GM18867 (cell line): ENCODE results near the gene GALNT18.

Experiments used
- ATAC-seq: cut with Tn5 transposase; IDR thresholded peaks from one replicate; pipeline ENCODE4 v1.9.1; 2021; ENCODE audit warnings: mild to moderate bottlenecking, moderate library complexity; ENCODE audit not compliant: unreplicated experiment

GALNT18 gene

GRCh38 chr11:11324090-11324489 lies 297.7 kb downstream of the GALNT18 start:
- ATAC-seq: no peak

- ATAC-seq: no peak
Measured at GRCh38 chr11:11322101-11322500, 299.7 kb downstream of the GALNT18 start.

- no peak for ATAC-seq
Measured at GRCh38 chr11:11320825-11321224, 301.0 kb downstream of the GALNT18 start.

DNA sequence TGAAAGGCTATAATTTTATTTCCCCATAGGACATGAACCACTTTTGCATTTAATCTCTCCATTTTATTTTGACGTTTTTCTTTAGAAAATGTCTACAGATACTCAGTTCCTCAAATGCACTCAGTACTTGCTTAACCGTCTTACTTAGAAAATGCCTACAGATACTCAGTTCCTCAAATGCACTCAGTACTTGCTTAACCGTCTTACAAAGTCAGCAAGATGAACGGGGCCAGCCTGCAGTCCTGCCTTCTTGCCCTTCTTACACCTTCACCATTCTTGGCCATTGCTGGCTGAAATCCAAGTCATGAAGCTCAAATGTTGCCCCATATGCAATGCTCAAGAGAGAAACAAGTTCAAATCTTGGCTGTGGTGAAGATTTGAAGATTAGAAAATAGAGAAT lies 302.8 kb downstream of the GALNT18 start:
- ATAC-seq: peak; percentile 64

DNA sequence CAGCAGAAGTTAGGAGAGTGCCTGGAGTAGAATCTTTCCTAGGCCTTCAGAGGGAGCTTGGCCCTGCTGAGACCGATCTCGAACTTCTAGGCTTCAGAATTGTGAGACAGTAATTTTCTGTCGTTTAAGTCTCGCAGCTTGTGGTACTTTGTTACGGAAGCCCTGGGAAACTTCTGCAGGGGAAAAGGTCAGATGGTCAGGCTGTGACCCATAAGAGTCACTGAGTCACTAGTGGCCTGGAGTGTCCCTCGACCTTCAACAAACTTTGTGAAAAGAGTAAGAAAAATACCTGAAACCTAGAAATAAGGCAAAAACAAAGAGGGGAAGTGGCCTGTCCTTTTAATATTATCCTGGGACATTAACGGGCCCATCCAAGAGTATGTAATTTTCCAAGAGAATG lies 303.3 kb downstream of the GALNT18 start:
- no peak for ATAC-seq

DNA sequence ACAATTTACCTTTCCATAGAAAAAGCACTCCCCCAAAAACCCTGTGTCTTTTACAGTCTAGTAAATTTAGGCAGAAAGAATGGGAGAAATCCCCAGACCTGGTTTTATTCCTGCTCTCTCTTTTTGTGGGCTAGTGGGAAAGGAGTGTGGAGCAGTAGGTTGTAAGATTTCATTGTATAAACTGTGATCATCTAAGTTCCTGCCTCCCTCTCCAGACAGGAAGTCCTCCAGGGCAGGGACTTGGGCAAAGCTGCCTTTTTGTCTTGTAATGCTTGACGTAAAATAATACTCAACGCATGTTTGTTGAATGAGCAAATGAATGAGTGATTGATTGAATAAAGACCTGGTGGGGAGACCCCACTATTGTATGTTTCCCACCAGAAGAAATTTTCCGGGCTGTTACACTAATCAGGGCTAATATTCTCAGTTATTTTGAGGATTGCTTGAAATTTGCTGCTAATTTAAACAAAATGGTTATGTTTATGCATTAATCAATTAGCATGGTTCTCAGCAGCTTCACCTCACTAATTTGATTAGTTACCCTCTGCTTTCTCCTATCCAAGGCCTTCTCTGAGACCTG lies 305.1 kb downstream of the GALNT18 start:
- ATAC-seq: no peak

DNA sequence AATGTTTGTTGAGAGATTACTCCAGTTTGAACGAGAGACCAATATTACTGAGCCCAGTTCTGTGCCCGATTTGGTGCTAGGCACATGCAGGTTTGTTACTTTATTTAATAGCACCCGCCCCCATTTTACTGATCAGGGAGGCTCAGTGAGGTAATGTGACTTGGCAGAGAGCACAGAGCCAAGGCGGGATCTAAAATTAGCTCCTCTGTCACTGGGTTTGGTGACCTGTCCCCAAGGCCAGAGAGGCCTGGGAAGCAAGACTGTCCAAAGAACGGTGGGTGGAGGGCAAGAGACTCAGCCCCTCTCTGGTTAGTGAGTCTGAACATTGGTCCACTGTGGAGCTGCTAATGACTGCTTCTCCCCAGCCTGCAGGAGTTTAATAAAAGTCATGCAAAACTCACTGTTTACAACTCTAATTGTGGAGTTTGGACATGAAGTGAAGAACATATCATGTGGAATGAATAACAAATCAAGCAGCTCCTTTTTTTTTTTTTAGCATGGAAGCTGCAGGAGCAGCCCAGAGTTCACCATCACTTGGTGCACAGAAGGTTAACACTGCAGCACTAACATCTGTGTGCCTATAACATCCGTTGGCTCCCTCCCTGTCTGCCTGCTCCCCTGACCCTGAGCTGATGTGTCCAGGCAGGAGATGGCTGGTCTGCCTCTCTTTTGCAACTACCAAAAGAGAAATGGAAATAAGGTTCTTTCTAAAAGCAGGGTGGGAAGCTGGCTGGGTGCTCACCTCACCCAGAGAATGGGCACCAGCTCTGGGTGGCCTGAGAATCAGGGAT lies 307.7 kb downstream of the GALNT18 start:
- ATAC-seq: no peak

- ATAC-seq: no peak
Measured at GRCh38 chr11:11313426-11313825, 308.4 kb downstream of the GALNT18 start.

GRCh38 chr11:11312738-11313137 lies 309.1 kb downstream of the GALNT18 start:
- ATAC-seq: no peak

DNA sequence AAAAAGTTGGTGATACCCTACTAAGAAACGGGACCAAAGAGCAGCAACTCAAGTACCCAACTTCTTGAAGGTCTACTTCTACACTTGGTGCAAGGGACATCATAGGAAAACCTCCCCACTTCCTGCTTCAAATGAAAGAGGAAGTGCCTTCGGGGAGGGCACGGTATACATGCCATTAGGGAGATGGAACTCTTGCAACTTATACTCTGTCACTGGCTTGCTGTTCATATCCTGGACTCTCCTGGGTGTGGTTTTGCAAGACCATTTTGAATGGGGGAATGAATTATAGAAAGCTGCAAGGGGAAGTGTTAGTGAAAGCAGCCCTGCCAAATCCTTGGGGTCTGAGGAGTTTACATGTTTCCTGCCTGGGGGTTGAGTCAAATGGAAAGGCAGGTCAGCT lies 310.6 kb downstream of the GALNT18 start:
- no peak for ATAC-seq

DNA sequence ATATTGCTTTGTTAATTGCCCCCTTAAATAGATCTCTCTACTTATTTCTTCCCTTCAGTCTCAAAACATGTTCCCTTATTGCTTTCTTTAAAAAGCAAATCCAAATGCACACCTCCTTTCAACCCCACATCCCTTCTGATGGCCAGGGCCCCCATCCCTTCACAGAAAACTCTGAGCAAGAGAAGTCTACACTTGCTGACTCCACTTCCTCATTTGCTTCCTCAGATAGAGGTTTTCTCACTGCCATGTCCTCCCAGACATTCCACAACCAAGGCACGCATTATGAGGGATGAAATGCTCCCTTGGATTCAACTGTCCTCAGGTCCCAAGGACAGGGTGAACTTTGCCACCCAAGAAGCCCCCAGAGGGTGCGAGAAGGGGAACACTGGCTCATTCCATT lies 311.9 kb downstream of the GALNT18 start:
- ATAC-seq: no peak

- ATAC-seq: no peak
Measured at GRCh38 chr11:11308249-11308648, 313.6 kb downstream of the GALNT18 start.

- ATAC-seq: no peak
Measured at GRCh38 chr11:11306855-11307254, 314.9 kb downstream of the GALNT18 start.

GRCh38 chr11:11304550-11304949 lies 317.3 kb downstream of the GALNT18 start:
- no peak for ATAC-seq

DNA sequence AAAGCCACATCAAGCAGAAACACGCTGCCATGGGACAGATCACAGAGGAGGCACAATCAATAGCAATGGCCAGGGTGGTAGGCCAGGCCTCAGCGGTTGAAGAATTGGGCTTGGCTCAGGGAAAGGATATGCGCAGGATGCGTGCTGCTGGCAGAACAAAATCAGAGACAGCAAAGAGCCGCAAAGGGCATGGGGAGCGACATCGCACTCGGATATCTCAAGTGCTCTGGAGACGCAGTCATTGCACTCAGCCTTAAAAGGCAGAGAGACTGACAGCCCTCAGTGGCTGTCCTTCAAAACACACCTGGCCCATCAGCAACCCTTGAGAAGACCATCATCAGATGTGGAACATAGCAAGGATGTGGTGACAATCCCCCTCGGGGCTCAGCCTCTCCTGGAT lies 319.2 kb downstream of the GALNT18 start:
- ATAC-seq: no peak

GRCh38 chr11:11301212-11301611 lies 320.6 kb downstream of the GALNT18 start:
- no peak for ATAC-seq

GRCh38 chr11:11297578-11297977 lies 324.2 kb downstream of the GALNT18 start:
- ATAC-seq: no peak

GRCh38 chr11:11296434-11296833 lies 325.4 kb downstream of the GALNT18 start:
- no peak for ATAC-seq

GRCh38 chr11:11294551-11294855 lies 327.3 kb downstream of the GALNT18 start:
- no peak for ATAC-seq

GRCh38 chr11:11293798-11294550 lies 327.8 kb downstream of the GALNT18 start:
- no peak for ATAC-seq

- ATAC-seq: no peak
Measured at GRCh38 chr11:11292839-11293238, 329.0 kb downstream of the GALNT18 start.
